ENCODE measurements around the gene KIF18A.

Gene KIF18A

DNA sequence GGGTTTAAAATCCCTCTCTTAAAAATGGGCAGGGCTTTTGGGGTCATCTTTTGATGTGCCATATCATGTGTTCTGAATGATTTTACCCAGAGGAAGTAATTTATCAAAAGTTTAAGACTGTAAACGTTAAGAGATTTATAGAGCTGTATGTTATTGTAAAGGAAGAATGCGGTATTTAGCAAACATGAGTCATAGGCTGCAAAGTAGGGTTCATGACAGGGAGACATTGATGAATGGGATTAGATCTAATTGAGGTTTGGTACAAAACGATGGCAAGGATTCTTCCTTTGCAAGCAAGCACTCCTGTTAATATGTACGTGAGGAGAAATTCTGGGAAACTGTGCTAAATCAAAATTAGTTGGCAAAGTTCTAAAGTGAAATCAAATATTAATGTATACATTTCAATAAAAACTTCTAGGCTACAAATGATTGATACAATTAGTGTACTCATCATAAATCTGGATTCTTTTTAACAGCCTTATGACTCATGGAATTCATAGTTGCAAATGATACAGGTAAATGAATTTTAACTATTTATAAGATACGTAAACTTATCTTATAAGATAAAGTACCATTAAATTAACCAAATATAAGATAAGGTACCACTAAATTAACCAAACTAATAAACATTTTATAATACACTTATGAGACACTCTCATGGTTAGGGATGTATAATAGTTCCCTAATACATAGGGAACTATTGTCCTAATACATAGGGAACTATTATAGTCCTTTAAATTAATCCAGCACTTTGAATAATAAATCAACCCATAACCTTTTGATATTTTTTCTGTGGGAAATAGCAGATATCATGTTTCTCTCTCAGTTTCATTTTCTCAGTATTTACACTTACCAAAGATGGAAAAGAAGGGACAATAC lies 58.4 kb downstream of the KIF18A start:
- no peak for ATAC-seq (replicated peaks)

DNA sequence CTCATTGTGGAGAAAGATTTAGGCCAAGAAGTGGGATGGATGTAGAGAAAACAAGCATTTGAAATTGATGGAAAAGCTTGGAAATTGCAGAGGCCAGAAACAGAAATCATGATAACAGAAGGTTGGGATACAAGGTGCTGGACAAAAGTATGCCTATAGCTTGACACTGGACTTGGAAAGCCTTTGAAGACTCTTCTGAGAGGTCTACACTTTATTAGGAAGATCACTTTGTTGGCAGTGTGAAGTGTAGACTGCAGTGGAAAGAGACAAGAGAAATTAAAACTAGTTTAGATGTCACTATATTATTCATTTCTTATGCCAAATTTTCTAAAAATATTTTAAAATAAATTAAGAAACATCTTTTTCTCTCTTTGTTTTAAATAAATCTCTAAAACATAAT lies 59.1 kb downstream of the KIF18A start:
- Mint-ChIP-seq H3K27me3 (no peaks in the 10 kb centered on the region), H3K4me1 (ENCODE audit: low read depth in 2 of 2) (peaks cover 0 to 4% of the 10 kb centered on the region in 2 donors), H3K36me3 (ENCODE audit: insufficient read depth) (no peaks in the 10 kb centered on the region), H3K27ac (no peak overlapping the region), H3K9me3 (no peaks in the 10 kb centered on the region), H3K4me3 (no peak overlapping the region)
- no peak for DNase-seq
- no peak for ATAC-seq (replicated peaks)

More for the DNA sequence above, 58.4 kb downstream of the KIF18A start:
- H3K27me3 Mint-ChIP-seq: no peaks in the 10 kb centered on the region
- no peaks in the 10 kb centered on the region for H3K36me3 Mint-ChIP-seq (ENCODE audit: insufficient read depth)
- no peaks in the 10 kb centered on the region for H3K9me3 Mint-ChIP-seq
- no peak overlapping the region for H3K27ac Mint-ChIP-seq
- H3K4me1 Mint-ChIP-seq (ENCODE audit: low read depth in 2 of 2): peaks cover 0 to 4% of the 10 kb centered on the region in 2 donors
- no peak overlapping the region for H3K4me3 Mint-ChIP-seq
- no peak for DNase-seq

DNA sequence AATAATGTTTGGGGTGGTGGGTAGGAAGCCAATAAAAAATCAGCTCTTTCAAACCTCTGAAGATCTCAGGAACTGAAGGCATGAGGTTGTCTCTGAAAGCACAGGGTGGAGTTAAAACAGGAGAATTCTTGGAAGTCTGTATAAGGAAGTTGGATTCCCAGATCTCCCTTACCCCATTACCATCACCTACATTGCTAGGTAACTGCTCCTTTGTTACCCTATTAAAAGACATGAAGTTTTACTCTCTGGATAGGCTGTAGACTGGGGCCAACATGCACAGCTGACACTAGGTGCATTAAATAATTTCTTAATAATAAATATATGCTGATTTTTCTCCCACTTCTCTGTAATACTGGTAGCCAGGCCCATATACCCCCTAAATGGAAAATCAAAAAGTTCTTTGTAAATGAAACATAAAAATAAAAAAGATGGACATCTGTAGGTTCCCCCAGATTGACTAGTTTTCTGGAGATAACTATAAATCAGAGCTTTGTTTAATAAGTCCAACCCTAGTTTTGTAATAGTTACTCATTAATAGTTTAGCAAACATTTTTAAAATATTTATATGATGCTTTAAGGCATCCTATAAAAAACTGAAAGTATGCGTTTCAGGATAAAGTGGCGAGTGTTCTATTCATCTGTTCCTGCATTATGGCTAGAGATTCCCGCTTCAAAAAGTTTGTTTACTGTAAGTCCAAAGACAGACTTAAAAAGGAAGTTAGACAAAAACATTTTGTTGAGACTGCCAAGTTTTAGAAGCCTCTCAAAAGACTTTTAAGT lies 63.8 kb downstream of the KIF18A start:
- no peaks in the 10 kb centered on the region for H3K9me3 Mint-ChIP-seq
- H3K27ac Mint-ChIP-seq: no peak overlapping the region
- DNase-seq: no peak
- H3K4me3 Mint-ChIP-seq: no peak overlapping the region
- no peak for ATAC-seq (replicated peaks)
- H3K27me3 Mint-ChIP-seq: no peaks in the 10 kb centered on the region
- H3K36me3 Mint-ChIP-seq (ENCODE audit: insufficient read depth): no peaks in the 10 kb centered on the region
- no peaks in the 10 kb centered on the region for H3K4me1 Mint-ChIP-seq (ENCODE audit: low read depth in 2 of 2)

DNA sequence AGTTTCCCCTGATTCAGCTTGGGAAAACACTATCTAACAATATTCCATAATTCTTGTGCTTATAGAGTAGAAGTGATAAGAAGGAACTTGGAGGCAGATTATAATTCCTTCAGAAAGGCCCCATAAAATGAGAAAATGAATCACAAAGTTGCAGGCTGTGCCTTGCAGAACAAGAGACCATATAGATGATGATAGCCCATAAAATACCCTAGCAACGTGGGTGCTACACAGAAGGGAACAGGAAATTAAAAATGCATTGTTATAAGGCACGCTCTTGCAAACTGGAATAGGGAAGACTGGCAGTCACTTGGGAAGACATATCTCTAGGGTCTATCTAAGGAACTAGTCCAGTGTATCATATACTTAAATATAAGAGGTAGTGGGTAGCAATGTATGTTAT lies 67.6 kb downstream of the KIF18A start:
- H3K27ac Mint-ChIP-seq: no peak overlapping the region
- H3K9me3 Mint-ChIP-seq: no peaks in the 10 kb centered on the region
- no peak overlapping the region for H3K4me3 Mint-ChIP-seq
- DNase-seq: no peak
- no peaks in the 10 kb centered on the region for H3K4me1 Mint-ChIP-seq (ENCODE audit: low read depth in 2 of 2)
- H3K36me3 Mint-ChIP-seq (ENCODE audit: insufficient read depth): no peaks in the 10 kb centered on the region
- H3K27me3 Mint-ChIP-seq: no peaks in the 10 kb centered on the region
- no peak for ATAC-seq (replicated peaks)

DNA sequence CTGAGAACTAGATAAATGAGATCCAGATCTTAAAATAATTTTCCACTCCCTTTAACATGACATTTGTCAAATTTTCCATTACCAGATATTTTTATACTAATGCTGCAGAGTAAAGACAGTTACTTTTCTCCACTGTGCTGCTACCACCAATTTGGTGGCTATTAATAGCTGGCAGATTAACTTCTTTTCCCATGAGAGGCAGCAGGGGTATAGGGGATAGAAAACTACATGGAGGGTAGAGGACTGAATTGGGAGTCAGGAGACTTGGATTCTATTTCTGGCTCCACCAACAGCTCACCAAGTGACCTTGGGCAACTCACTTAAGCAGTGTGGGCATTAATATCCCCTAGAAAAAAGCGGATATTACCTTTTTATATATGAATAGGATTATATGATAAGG lies 69.2 kb downstream of the KIF18A start:
- no peak overlapping the region for H3K4me3 Mint-ChIP-seq
- H3K9me3 Mint-ChIP-seq: no peaks in the 10 kb centered on the region
- H3K36me3 Mint-ChIP-seq (ENCODE audit: insufficient read depth): no peaks in the 10 kb centered on the region
- H3K4me1 Mint-ChIP-seq (ENCODE audit: low read depth in 2 of 2): no peaks in the 10 kb centered on the region
- DNase-seq (no peak), ATAC-seq (replicated peaks) (no peak)
- no peak overlapping the region for H3K27ac Mint-ChIP-seq
- no peaks in the 10 kb centered on the region for H3K27me3 Mint-ChIP-seq

DNA sequence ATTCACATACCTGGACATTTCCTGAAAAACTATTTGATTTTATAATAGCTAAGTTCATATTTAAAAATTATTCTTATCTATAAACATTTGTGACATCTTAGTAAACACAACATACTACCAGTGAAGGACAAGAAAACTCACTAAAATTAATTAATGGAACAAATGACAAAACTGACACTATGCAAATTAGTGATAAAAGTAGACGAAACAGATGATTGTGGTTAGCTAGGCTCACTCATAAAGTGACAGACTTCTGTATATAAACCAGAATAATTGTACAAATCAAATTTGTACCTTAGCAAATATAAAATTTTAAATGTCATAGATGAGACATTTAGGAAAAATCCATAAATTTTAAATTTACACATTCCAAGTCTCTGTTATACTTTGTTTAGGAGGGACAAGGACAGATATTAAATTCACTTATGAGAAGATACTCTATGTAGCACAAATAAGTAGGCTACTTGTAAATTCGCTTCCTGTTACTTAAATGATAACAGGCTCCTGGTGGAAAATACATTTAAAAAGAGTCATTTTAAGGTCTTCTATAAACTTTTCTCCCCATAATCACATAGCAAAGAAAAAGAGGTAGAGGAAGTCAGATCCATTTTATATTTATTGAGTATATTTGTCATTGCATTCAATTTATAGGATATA lies 81.2 kb downstream of the KIF18A start:
- no peaks in the 10 kb centered on the region for H3K27me3 Mint-ChIP-seq
- no peaks in the 10 kb centered on the region for H3K9me3 Mint-ChIP-seq
- H3K4me1 Mint-ChIP-seq (ENCODE audit: low read depth in 2 of 2): no peaks in the 10 kb centered on the region
- no peaks in the 10 kb centered on the region for H3K36me3 Mint-ChIP-seq (ENCODE audit: insufficient read depth)
- no peak overlapping the region for H3K27ac Mint-ChIP-seq
- no peak for DNase-seq
- no peak for ATAC-seq (replicated peaks)
- H3K4me3 Mint-ChIP-seq: no peak overlapping the region

DNA sequence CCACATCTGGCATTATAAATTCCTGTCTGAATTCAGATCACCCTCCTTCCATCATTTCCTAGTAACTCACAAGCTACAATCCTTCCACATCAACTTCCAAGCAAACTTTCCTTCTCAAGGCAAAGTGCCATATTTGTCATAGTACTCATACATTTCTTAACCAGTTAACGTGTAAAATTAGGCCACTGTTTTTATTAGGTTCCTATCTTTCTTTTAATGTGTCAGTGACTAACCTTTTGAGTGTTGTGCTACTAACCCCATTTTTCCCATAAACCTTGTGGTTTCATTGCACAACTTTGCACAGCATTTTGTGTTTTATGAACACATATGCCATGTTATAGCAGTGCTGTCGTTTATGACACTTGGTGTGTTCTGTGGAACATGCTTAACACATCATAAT lies 90.1 kb downstream of the KIF18A start:
- Mint-ChIP-seq H3K27ac (no peak overlapping the region), H3K4me1 (ENCODE audit: low read depth in 2 of 2) (no peaks in the 10 kb centered on the region), H3K9me3 (no peaks in the 10 kb centered on the region), H3K27me3 (no peaks in the 10 kb centered on the region), H3K4me3 (no peak overlapping the region), H3K36me3 (ENCODE audit: insufficient read depth) (no peaks in the 10 kb centered on the region)
- ATAC-seq (replicated peaks) (no peak), DNase-seq (no peak)

DNA sequence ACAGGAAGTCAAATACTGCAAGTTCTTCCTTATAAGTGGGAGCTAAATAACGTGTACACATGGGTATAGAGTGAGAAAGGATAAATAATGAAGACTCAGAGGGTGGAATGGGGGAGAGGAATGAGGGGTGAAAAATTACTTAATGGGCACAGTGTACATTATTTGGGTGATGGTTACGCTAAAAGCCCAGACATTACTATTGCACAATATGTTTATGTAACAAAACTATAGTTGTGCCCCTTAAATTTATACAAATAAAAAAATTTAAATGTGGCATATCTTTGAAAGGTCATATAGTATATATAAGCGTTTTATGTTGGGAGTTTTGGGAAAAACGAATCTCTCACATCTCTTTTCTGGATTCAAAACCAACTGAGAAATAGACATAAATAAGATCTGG lies 96.1 kb downstream of the KIF18A start:
- Mint-ChIP-seq H3K27ac (no peak overlapping the region), H3K9me3 (no peaks in the 10 kb centered on the region), H3K4me3 (no peak overlapping the region), H3K27me3 (no peaks in the 10 kb centered on the region), H3K36me3 (ENCODE audit: insufficient read depth) (no peaks in the 10 kb centered on the region), H3K4me1 (ENCODE audit: low read depth in 2 of 2) (no peaks in the 10 kb centered on the region)
- DNase-seq (no peak), ATAC-seq (replicated peaks) (no peak)

DNA sequence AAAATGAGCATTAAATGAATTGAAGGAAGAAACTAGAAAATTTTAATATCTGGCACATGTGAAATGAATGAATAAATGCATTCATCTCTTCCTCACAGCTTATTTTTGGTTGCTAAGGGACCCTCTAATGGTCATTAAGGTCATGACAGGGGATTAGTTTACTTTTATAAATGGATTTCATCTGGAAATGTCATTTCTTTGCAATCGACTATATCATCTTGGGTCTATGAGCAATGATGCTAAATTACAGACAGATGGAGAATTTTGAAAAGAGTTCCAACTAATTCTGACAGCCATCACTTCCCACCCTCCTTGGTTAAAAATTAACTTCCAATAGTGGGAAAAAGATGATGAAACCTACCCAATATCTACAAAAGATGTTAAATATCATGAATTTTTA lies 98.0 kb downstream of the KIF18A start:
- no peaks in the 10 kb centered on the region for H3K9me3 Mint-ChIP-seq
- H3K4me3 Mint-ChIP-seq: no peak overlapping the region
- no peaks in the 10 kb centered on the region for H3K27me3 Mint-ChIP-seq
- DNase-seq (no peak), ATAC-seq (replicated peaks) (no peak)
- H3K4me1 Mint-ChIP-seq (ENCODE audit: low read depth in 2 of 2): no peaks in the 10 kb centered on the region
- H3K27ac Mint-ChIP-seq: no peak overlapping the region
- no peaks in the 10 kb centered on the region for H3K36me3 Mint-ChIP-seq (ENCODE audit: insufficient read depth)

DNA sequence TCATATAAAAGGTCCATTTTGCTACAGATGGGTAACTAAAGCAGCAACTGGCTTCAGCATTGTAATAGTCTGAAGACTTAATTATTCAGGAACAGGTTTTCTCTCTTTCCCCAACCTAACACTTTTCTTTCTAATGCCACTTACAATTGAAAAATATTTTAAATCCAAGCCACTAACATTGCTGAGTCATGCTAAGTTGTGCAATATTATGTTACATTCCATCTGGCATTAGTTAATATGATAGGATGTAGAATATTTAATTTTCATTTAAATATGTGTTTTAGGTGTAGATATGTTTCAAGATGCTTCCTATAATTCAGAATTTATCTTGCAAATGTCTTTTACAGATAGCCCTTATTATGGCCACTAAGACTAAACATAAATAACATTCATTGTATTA lies 98.6 kb downstream of the KIF18A start:
- H3K27me3 Mint-ChIP-seq: no peaks in the 10 kb centered on the region
- H3K9me3 Mint-ChIP-seq: no peaks in the 10 kb centered on the region
- H3K27ac Mint-ChIP-seq: no peak overlapping the region
- DNase-seq (no peak), ATAC-seq (replicated peaks) (no peak)
- no peak overlapping the region for H3K4me3 Mint-ChIP-seq
- H3K36me3 Mint-ChIP-seq (ENCODE audit: insufficient read depth): no peaks in the 10 kb centered on the region
- no peaks in the 10 kb centered on the region for H3K4me1 Mint-ChIP-seq (ENCODE audit: low read depth in 2 of 2)

DNA sequence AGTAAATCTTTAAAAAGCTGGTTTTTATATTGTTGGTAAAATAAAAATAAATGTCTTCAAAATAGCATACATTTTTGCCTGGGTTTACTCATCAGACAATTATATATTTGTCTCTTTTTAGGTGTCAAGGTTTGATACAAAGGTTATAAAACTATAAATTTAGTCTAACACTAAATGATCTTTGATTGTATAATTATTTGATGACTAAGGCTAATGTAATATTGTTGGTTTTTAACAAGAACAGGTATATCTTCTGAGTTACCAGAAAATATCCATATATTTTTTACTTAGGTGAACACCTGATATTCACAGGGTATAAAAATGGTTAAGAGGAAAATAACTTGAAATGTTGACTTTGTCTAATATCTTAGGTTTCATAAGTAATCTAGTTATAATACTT lies 104.3 kb downstream of the KIF18A start:
- no peak overlapping the region for H3K27ac Mint-ChIP-seq
- no peaks in the 10 kb centered on the region for H3K36me3 Mint-ChIP-seq (ENCODE audit: insufficient read depth)
- H3K27me3 Mint-ChIP-seq: no peaks in the 10 kb centered on the region
- ATAC-seq (replicated peaks) (no peak), DNase-seq (no peak)
- no peak overlapping the region for H3K4me3 Mint-ChIP-seq
- no peaks in the 10 kb centered on the region for H3K4me1 Mint-ChIP-seq (ENCODE audit: low read depth in 2 of 2)
- peaks cover 7 to 18% of the 10 kb centered on the region in 2 donors for H3K9me3 Mint-ChIP-seq

DNA sequence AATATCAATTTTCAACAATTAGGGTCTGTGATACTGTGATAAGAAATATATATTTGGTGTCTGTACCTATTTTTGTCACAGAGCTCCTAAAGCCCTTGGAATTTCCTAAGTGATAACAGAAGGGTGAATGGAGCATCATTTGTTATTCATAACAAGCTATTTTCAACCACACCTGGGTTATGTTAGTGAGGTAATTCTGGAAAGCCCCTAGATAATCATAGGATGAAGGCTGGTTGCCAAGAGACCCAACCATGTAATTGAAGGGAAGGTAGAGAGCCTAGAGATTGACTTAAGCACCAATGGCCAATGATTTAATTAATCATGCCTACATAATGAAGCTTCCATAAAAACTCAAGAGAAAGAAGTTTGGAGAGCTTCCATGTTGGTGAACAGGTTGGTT lies 109.4 kb downstream of the KIF18A start:
- Mint-ChIP-seq H3K4me1 (ENCODE audit: low read depth in 2 of 2) (no peaks in the 10 kb centered on the region), H3K27me3 (no peaks in the 10 kb centered on the region), H3K4me3 (no peak overlapping the region), H3K27ac (no peak overlapping the region), H3K36me3 (ENCODE audit: insufficient read depth) (no peaks in the 10 kb centered on the region), H3K9me3 (peaks cover 7 to 18% of the 10 kb centered on the region in 2 donors)
- ATAC-seq (replicated peaks): no peak
- DNase-seq: no peak

DNA sequence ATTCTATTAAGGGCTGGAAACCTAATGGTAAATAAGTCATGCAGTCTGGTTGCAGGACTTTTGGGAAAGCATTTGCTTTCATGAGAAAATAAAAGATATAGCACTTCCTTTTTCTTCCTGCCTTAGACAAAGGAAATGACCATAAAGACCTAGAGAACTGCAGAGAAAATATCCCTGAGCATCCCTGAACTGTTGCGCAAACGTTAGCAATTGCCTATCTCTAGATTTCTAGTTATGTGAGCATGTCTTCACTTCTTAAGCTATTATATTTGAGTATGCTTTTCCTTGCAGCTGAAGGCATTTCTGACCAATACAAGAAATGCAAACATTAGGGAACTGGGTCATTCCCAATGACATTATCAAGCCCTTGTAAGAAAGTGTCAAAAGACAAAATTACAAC lies 110.6 kb downstream of the KIF18A start:
- DNase-seq (no peak), ATAC-seq (replicated peaks) (no peak)
- Mint-ChIP-seq H3K9me3 (peaks cover 7 to 8% of the 10 kb centered on the region in 2 donors), H3K4me1 (ENCODE audit: low read depth in 2 of 2) (no peaks in the 10 kb centered on the region), H3K4me3 (no peak overlapping the region), H3K27me3 (no peaks in the 10 kb centered on the region), H3K36me3 (ENCODE audit: insufficient read depth) (no peaks in the 10 kb centered on the region), H3K27ac (no peak overlapping the region)

DNA sequence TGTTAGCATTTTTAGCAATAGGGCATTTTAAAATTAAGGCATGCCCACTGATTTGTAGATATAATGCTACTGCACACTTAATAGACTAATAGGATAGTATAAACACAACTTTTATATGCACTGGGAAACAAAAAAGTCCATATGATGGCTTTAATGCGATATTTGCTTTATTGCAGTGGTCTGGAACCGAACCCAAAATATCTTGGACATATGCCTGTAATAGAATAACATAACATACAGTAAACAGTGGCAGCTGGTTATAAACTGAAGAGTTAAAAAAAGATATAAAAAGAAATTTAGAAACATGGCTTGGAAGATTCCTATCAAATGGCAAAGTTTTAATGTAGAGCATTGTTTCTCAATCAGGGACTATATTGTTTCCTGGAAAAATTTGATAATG lies 111.9 kb downstream of the KIF18A start:
- no peaks in the 10 kb centered on the region for H3K4me1 Mint-ChIP-seq (ENCODE audit: low read depth in 2 of 2)
- no peak for DNase-seq
- H3K4me3 Mint-ChIP-seq: no peak overlapping the region
- peaks cover 1 to 2% of the 10 kb centered on the region in 2 donors for H3K9me3 Mint-ChIP-seq
- H3K27ac Mint-ChIP-seq: no peak overlapping the region
- no peaks in the 10 kb centered on the region for H3K27me3 Mint-ChIP-seq
- no peak for ATAC-seq (replicated peaks)
- H3K36me3 Mint-ChIP-seq (ENCODE audit: insufficient read depth): no peaks in the 10 kb centered on the region
